HepG2 (cell line): ENCODE results near the gene PP2D1. TPM values are rescaled to one million over a fixed set of nuclear protein-coding genes. Genes with fewer than 3 reads are reported as not detected.
A peak's percentile ranks its signal among the peaks of the same experiment; 100 is the strongest.

Source experiments
- BRD4 ChIP-seq: sonication (generic); formaldehyde crosslinking; IDR thresholded peaks from 2 replicates; pipeline ENCODE4 v1.4.0; 2020; ENCODE audit warnings: missing genetic modification reagents
- ESRRA ChIP-seq: sonication (generic); formaldehyde crosslinking; IDR thresholded peaks from 2 replicates; pipeline ENCODE4 v1.5.1; 2020; ENCODE audit warnings: mild to moderate bottlenecking, low read depth, missing genetic modification reagents
- HOXA9 ChIP-seq: sonication (generic); formaldehyde crosslinking; IDR thresholded peaks from 2 replicates; pipeline ENCODE4 v1.8.1; 2022; ENCODE audit warnings: missing genetic modification reagents, mild to moderate bottlenecking, moderate library complexity, borderline replicate concordance
- KLF6 ChIP-seq: IDR thresholded peaks from 2 replicates; pipeline ENCODE4 v1.8.0; 2016; ENCODE audit warnings: missing biosample characterization, missing genetic modification reagents
- PHF20 ChIP-seq: sonication (generic); formaldehyde crosslinking; IDR thresholded peaks from 2 replicates; pipeline ENCODE4 v1.5.0; 2020; ENCODE audit warnings: mild to moderate bottlenecking, missing genetic modification reagents
- PHF8 ChIP-seq: sonication (generic); formaldehyde crosslinking; IDR thresholded peaks from 2 replicates; pipeline ENCODE4 v1.5.0; 2020; ENCODE audit warnings: missing genetic modification reagents
- ZMYM2 ChIP-seq: sonication (generic); formaldehyde crosslinking; IDR thresholded peaks from 2 replicates; pipeline ENCODE4 v1.8.0; 2022; ENCODE audit warnings: mild to moderate bottlenecking, missing genetic modification reagents
- ZNF468 ChIP-seq: sonication (generic); formaldehyde crosslinking; IDR thresholded peaks from 2 replicates; pipeline ENCODE4 v1.8.0; 2022; ENCODE audit warnings: mild to moderate bottlenecking, moderate library complexity, missing genetic modification reagents
- ZNF629 ChIP-seq: sonication (generic); formaldehyde crosslinking; conservative IDR thresholded peaks from 2 replicates; pipeline ENCODE4 v1.5.0; 2020; ENCODE audit warnings: missing genetic modification reagents
- ZNF703 ChIP-seq: sonication (generic); formaldehyde crosslinking; IDR thresholded peaks from 2 replicates; pipeline ENCODE4 v1.5.1; 2020; ENCODE audit warnings: missing genetic modification reagents, mild to moderate bottlenecking, moderate library complexity, borderline replicate concordance
- polyA plus RNA-seq, 8 experiments: library from polyadenylated mRNA; depleted of rRNA in 3 of 8; stranded (reverse) in 7 of 8; unstranded in 1 of 8; fragments of >200 nt; fragmentation: Illumina TruSeq in 4 of 8; extraction: Trizol in 4 of 8; gene quantifications; 2 replicates each; pipeline versions ENCODE4 v1.2.1 to v1.2.3, GENCODE V29; 2011 to 2016; ENCODE audit warnings: low read depth in 4 of 8, missing spikeins in 1 of 8, mixed read lengths in 1 of 8; ENCODE audit not compliant: insufficient read depth in 1 of 8
- total RNA-seq, 5 experiments: library from RNA; depleted of rRNA; stranded (reverse); fragments of >200 nt; fragmentation: Illumina TruSeq; extraction: Trizol; gene quantifications; 2 replicates each; pipeline ENCODE4 v1.2.3, GENCODE V29; 2016; ENCODE audit warnings: low read depth in 1 of 5
- TF ChIP-seq, protein P1 (sequence below): sonication (generic); formaldehyde crosslinking; IDR thresholded peaks from 2 replicates; pipeline ENCODE4 v1.9.0; 2021; ENCODE audit warnings: missing genetic modification reagents, borderline replicate concordance
- TF ChIP-seq, protein P2 (sequence below): sonication (generic); formaldehyde crosslinking; conservative IDR thresholded peaks from 2 replicates; pipeline ENCODE4 v1.4.0; 2020; ENCODE audit warnings: missing genetic modification reagents
- TF ChIP-seq, protein P3 (sequence below): IDR thresholded peaks from 2 replicates; pipeline ENCODE4 v1.6.1; 2016; ENCODE audit warnings: low read depth, missing genetic modification reagents, missing compliant biosample characterization
- TF ChIP-seq, protein P4 (sequence below): sonication (generic); formaldehyde crosslinking; IDR thresholded peaks from 2 replicates; pipeline ENCODE4 v1.4.0; 2020; ENCODE audit warnings: mild to moderate bottlenecking, missing genetic modification reagents

The PP2D1 gene
- total and polyA plus RNA-seq, 2 of the 13 experiments (the other 11 are each of a cell fraction or from before 2014, with no cell fraction given), result not detected

DNA sequence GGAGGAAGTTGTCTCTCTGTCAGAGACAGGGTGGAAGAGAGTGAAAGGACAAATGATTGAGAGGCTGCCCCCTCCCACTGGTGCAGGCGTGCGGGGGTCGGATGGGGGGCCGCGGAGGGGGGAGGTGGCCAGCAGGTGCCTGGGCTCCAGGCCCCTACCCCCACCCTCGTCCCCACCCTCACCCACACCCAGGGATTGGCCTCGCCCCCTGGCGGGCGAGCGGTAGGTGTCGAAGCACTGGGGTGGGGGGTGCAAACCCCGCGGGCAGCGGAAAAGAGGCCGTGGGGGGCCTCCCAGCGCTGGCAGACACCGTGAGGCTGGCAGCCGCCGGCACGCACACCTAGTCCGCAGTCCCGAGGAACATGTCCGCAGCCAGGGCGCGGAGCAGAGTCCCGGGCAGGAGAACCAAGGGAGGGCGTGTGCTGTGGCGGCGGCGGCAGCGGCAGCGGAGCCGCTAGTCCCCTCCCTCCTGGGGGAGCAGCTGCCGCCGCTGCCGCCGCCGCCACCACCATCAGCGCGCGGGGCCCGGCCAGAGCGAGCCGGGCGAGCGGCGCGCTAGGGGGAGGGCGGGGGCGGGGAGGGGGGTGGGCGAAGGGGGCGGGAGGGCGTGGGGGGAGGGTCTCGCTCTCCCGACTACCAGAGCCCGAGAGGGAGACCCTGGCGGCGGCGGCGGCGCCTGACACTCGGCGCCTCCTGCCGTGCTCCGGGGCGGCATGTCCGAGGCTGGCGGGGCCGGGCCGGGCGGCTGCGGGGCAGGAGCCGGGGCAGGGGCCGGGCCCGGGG lies 27.9 kb upstream of the PP2D1 start, which contains the start of gene KAT2B (continued):
- TF ChIP-seq, protein P1, sequence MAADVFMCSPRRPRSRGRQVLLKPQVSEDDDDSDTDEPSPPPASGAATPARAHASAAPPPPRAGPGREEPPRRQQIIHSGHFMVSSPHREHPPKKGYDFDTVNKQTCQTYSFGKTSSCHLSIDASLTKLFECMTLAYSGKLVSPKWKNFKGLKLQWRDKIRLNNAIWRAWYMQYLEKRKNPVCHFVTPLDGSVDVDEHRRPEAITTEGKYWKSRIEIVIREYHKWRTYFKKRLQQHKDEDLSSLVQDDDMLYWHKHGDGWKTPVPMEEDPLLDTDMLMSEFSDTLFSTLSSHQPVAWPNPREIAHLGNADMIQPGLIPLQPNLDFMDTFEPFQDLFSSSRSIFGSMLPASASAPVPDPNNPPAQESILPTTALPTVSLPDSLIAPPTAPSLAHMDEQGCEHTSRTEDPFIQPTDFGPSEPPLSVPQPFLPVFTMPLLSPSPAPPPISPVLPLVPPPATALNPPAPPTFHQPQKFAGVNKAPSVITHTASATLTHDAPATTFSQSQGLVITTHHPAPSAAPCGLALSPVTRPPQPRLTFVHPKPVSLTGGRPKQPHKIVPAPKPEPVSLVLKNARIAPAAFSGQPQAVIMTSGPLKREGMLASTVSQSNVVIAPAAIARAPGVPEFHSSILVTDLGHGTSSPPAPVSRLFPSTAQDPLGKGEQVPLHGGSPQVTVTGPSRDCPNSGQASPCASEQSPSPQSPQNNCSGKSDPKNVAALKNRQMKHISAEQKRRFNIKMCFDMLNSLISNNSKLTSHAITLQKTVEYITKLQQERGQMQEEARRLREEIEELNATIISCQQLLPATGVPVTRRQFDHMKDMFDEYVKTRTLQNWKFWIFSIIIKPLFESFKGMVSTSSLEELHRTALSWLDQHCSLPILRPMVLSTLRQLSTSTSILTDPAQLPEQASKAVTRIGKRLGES, result no peak
- no peak for TF ChIP-seq ESRRA (CRISPR knock-in tag)
- TF ChIP-seq ZMYM2 (CRISPR knock-in tag), result no peak
- no peak for TF ChIP-seq PHF20
- TF ChIP-seq PHF8 (CRISPR knock-in tag), result peak; percentile 67
- no peak for TF ChIP-seq HOXA9 (CRISPR knock-in tag)
- no peak for TF ChIP-seq ZNF703 (CRISPR knock-in tag)
- TF ChIP-seq, protein P2, sequence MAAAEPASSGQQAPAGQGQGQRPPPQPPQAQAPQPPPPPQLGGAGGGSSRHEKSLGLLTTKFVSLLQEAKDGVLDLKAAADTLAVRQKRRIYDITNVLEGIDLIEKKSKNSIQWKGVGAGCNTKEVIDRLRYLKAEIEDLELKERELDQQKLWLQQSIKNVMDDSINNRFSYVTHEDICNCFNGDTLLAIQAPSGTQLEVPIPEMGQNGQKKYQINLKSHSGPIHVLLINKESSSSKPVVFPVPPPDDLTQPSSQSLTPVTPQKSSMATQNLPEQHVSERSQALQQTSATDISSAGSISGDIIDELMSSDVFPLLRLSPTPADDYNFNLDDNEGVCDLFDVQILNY (CRISPR knock-in tag), result 0 out of 2 replicates have a peak, but pooled peaks have one; percentile 21
- TF ChIP-seq KLF6 (CRISPR knock-in tag), result no peak
- no peak for TF ChIP-seq ZNF468 (CRISPR knock-in tag)
- TF ChIP-seq, protein P3, sequence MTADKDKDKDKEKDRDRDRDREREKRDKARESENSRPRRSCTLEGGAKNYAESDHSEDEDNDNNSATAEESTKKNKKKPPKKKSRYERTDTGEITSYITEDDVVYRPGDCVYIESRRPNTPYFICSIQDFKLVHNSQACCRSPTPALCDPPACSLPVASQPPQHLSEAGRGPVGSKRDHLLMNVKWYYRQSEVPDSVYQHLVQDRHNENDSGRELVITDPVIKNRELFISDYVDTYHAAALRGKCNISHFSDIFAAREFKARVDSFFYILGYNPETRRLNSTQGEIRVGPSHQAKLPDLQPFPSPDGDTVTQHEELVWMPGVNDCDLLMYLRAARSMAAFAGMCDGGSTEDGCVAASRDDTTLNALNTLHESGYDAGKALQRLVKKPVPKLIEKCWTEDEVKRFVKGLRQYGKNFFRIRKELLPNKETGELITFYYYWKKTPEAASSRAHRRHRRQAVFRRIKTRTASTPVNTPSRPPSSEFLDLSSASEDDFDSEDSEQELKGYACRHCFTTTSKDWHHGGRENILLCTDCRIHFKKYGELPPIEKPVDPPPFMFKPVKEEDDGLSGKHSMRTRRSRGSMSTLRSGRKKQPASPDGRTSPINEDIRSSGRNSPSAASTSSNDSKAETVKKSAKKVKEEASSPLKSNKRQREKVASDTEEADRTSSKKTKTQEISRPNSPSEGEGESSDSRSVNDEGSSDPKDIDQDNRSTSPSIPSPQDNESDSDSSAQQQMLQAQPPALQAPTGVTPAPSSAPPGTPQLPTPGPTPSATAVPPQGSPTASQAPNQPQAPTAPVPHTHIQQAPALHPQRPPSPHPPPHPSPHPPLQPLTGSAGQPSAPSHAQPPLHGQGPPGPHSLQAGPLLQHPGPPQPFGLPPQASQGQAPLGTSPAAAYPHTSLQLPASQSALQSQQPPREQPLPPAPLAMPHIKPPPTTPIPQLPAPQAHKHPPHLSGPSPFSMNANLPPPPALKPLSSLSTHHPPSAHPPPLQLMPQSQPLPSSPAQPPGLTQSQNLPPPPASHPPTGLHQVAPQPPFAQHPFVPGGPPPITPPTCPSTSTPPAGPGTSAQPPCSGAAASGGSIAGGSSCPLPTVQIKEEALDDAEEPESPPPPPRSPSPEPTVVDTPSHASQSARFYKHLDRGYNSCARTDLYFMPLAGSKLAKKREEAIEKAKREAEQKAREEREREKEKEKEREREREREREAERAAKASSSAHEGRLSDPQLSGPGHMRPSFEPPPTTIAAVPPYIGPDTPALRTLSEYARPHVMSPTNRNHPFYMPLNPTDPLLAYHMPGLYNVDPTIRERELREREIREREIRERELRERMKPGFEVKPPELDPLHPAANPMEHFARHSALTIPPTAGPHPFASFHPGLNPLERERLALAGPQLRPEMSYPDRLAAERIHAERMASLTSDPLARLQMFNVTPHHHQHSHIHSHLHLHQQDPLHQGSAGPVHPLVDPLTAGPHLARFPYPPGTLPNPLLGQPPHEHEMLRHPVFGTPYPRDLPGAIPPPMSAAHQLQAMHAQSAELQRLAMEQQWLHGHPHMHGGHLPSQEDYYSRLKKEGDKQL, result no peak
- TF ChIP-seq, protein P4, sequence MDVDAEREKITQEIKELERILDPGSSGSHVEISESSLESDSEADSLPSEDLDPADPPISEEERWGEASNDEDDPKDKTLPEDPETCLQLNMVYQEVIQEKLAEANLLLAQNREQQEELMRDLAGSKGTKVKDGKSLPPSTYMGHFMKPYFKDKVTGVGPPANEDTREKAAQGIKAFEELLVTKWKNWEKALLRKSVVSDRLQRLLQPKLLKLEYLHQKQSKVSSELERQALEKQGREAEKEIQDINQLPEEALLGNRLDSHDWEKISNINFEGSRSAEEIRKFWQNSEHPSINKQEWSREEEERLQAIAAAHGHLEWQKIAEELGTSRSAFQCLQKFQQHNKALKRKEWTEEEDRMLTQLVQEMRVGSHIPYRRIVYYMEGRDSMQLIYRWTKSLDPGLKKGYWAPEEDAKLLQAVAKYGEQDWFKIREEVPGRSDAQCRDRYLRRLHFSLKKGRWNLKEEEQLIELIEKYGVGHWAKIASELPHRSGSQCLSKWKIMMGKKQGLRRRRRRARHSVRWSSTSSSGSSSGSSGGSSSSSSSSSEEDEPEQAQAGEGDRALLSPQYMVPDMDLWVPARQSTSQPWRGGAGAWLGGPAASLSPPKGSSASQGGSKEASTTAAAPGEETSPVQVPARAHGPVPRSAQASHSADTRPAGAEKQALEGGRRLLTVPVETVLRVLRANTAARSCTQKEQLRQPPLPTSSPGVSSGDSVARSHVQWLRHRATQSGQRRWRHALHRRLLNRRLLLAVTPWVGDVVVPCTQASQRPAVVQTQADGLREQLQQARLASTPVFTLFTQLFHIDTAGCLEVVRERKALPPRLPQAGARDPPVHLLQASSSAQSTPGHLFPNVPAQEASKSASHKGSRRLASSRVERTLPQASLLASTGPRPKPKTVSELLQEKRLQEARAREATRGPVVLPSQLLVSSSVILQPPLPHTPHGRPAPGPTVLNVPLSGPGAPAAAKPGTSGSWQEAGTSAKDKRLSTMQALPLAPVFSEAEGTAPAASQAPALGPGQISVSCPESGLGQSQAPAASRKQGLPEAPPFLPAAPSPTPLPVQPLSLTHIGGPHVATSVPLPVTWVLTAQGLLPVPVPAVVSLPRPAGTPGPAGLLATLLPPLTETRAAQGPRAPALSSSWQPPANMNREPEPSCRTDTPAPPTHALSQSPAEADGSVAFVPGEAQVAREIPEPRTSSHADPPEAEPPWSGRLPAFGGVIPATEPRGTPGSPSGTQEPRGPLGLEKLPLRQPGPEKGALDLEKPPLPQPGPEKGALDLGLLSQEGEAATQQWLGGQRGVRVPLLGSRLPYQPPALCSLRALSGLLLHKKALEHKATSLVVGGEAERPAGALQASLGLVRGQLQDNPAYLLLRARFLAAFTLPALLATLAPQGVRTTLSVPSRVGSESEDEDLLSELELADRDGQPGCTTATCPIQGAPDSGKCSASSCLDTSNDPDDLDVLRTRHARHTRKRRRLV (CRISPR knock-in tag), result no peak
- no peak for TF ChIP-seq BRD4
- no peak for TF ChIP-seq ZNF629 (CRISPR knock-in tag)
